H9 (cell line): ENCODE results near the gene SNCB. TPM values are rescaled to one million over a fixed set of nuclear protein-coding genes. Genes with fewer than 3 reads are reported as not detected.

ENCODE experiments used
- DNase-seq: peaks from one replicate; pipeline ENCODE4 v3.0.0-alpha.2; 2017
- H2AFZ ChIP-seq: one replicate; pipeline ENCODE4 v1.6.1; 2013; ENCODE audit warnings: mild to moderate bottlenecking, low read length, control low read depth, moderate library complexity
- H2AK5ac ChIP-seq: 2 replicates; pipeline ENCODE4 v1.6.1; 2013; ENCODE audit warnings: low read length, control low read depth, mixed read lengths; ENCODE audit not compliant: insufficient read length
- H2BK120ac ChIP-seq: one replicate; pipeline ENCODE4 v1.6.1; 2013; ENCODE audit warnings: low read depth, mild to moderate bottlenecking, low read length, control low read depth, inconsistent platforms; ENCODE audit not compliant: poor library complexity, severe bottlenecking
- H2BK12ac ChIP-seq: 2 replicates; pipeline ENCODE4 v1.6.1; 2013; ENCODE audit warnings: low read length, control low read depth, mixed read lengths, low read depth; ENCODE audit not compliant: insufficient read length
- H2BK15ac ChIP-seq: 2 replicates; pipeline ENCODE4 v1.6.1; 2013; ENCODE audit warnings: low read depth, low read length, control low read depth
- H2BK20ac ChIP-seq: one replicate; pipeline ENCODE4 v1.6.1; 2013; ENCODE audit warnings: low read depth, mild to moderate bottlenecking, low read length, control low read depth, inconsistent platforms; ENCODE audit not compliant: poor library complexity, severe bottlenecking
- H2BK5ac ChIP-seq: 2 replicates; pipeline ENCODE4 v1.6.1; 2013; ENCODE audit warnings: low read length, control low read depth, mixed read lengths; ENCODE audit not compliant: insufficient read length
- H3K14ac ChIP-seq: 2 replicates; pipeline ENCODE4 v1.6.1; 2013; ENCODE audit warnings: low read length, control low read depth; ENCODE audit not compliant: insufficient read depth
- H3K18ac ChIP-seq: 2 replicates; pipeline ENCODE4 v1.6.1; 2013; ENCODE audit warnings: low read depth, mild to moderate bottlenecking, mixed read lengths, low read length, control low read depth; ENCODE audit not compliant: insufficient read length
- H3K23ac ChIP-seq: 2 replicates; pipeline ENCODE4 v1.6.1; 2013; ENCODE audit warnings: low read length, control low read depth, mixed read lengths, low read depth; ENCODE audit not compliant: insufficient read length
- H3K23me2 ChIP-seq: 2 replicates; pipeline ENCODE4 v1.6.1; 2013; ENCODE audit warnings: low read depth, mild to moderate bottlenecking, mixed read lengths, low read length, control low read depth; ENCODE audit not compliant: insufficient read length, poor library complexity, severe bottlenecking
- H3K27ac ChIP-seq: 2 replicates; pipeline ENCODE4 v1.5.1; 2013; ENCODE audit warnings: low read length, control low read depth, mixed read lengths, low read depth; ENCODE audit not compliant: insufficient read length
- H3K27me3 ChIP-seq: 2 replicates; pipeline ENCODE4 v1.6.1; 2013; ENCODE audit warnings: low read length, control low read depth, inconsistent platforms; ENCODE audit not compliant: insufficient read depth
- H3K4ac ChIP-seq: 2 replicates; pipeline ENCODE4 v1.6.1; 2013; ENCODE audit warnings: low read depth, mild to moderate bottlenecking, control low read depth, inconsistent platforms, low read length, moderate library complexity
- H3K4me1 ChIP-seq: 2 replicates; pipeline ENCODE4 v1.6.1; 2013; ENCODE audit warnings: low read length, control low read depth, inconsistent platforms; ENCODE audit not compliant: insufficient read depth
- H3K4me2 ChIP-seq: 2 replicates; pipeline ENCODE4 v1.6.1; 2013; ENCODE audit warnings: low read length, control low read depth, mixed read lengths; ENCODE audit not compliant: insufficient read length, insufficient read depth
- H3K56ac ChIP-seq: 2 replicates; pipeline ENCODE4 v1.6.1; 2013; ENCODE audit warnings: low read depth, mild to moderate bottlenecking, mixed read lengths, low read length, control low read depth; ENCODE audit not compliant: insufficient read length
- H3K79me1 ChIP-seq: 2 replicates; pipeline ENCODE4 v1.6.1; 2013; ENCODE audit warnings: low read depth, mild to moderate bottlenecking, moderate library complexity, low read length, control low read depth, inconsistent platforms; ENCODE audit not compliant: insufficient read depth, poor library complexity, severe bottlenecking
- H3K79me2 ChIP-seq: 2 replicates; pipeline ENCODE4 v1.6.1; 2013; ENCODE audit warnings: low read length, control low read depth, inconsistent platforms; ENCODE audit not compliant: insufficient read depth
- H3K9ac ChIP-seq: 2 replicates; pipeline ENCODE4 v1.6.1; 2013; ENCODE audit warnings: low read length, control low read depth, mixed read lengths; ENCODE audit not compliant: insufficient read length; ENCODE audit errors: extremely low read depth
- H3K9me3 ChIP-seq: one replicate; pipeline ENCODE4 v1.6.1; 2013; ENCODE audit warnings: low read depth, low read length, inconsistent platforms; ENCODE audit not compliant: control insufficient read depth
- H3T11ph ChIP-seq: one replicate; pipeline ENCODE4 v1.6.1; 2013; ENCODE audit warnings: mild to moderate bottlenecking, low read length, control low read depth, inconsistent platforms
- H4K20me1 ChIP-seq: one replicate; pipeline ENCODE4 v1.6.1; 2013; ENCODE audit not compliant: control insufficient read depth, insufficient read length, insufficient read depth
- H4K5ac ChIP-seq: 2 replicates; pipeline ENCODE4 v1.6.1; 2013; ENCODE audit warnings: low read depth, mild to moderate bottlenecking, mixed read lengths, low read length, control low read depth; ENCODE audit not compliant: insufficient read length
- H4K8ac ChIP-seq: replicated peaks from 2 replicates; pipeline ENCODE4 v1.6.1; 2013; ENCODE audit warnings: low read length, control low read depth, mixed read lengths, low read depth; ENCODE audit not compliant: insufficient read length
- H4K91ac ChIP-seq: 2 replicates; pipeline ENCODE4 v1.6.1; 2013; ENCODE audit warnings: low read depth, mild to moderate bottlenecking, moderate library complexity, mixed read lengths, low read length, control low read depth; ENCODE audit not compliant: insufficient read length
- H3K27ac Mint-ChIP-seq, 3 experiments: 2 replicates in 2 of 3; 3 replicates in 1 of 3; pipeline ENCODE4 v1.8.0; 2020 to 2021; ENCODE audit warnings: mixed read lengths in 3 of 3, mild to moderate bottlenecking in 1 of 3, moderate library complexity in 1 of 3
- H3K27me3 Mint-ChIP-seq: 2 replicates; pipeline ENCODE4 v1.8.0; 2021; ENCODE audit warnings: low read depth, mild to moderate bottlenecking, moderate library complexity, mixed read lengths
- H3K36me3 Mint-ChIP-seq, 3 experiments: 2 replicates in 2 of 3; 3 replicates in 1 of 3; pipeline ENCODE4 v1.8.0; 2020 to 2021; ENCODE audit warnings: low read depth in 3 of 3, mixed read lengths in 3 of 3; ENCODE audit not compliant: insufficient read depth in 1 of 3
- H3K4me1 Mint-ChIP-seq, 2 experiments: 2 replicates each; pipeline ENCODE4 v1.8.0; 2020; ENCODE audit warnings: mixed read lengths in 2 of 2
- H3K4me3 Mint-ChIP-seq, 2 experiments: 2 replicates in 1 of 2; 3 replicates in 1 of 2; pipeline ENCODE4 v1.8.0; 2020 to 2021; ENCODE audit warnings: mild to moderate bottlenecking in 2 of 2, mixed read lengths in 2 of 2, moderate library complexity in 1 of 2
- H3K9me3 Mint-ChIP-seq, 2 experiments: 2 replicates in 1 of 2; 3 replicates in 1 of 2; pipeline ENCODE4 v1.8.0; 2020; ENCODE audit warnings: mild to moderate bottlenecking in 2 of 2, mixed read lengths in 2 of 2, moderate library complexity in 1 of 2
- WGBS: extraction: QIAGEN DNeasy Blood & Tissue Kit; methylation state at CpG from one replicate; pipeline ENCODE4 v1.1.7; 2013; ENCODE audit warnings: missing lambda C conversion rate, low lambda C conversion rate, mixed read lengths; ENCODE audit not compliant: insufficient read length; ENCODE audit errors: extremely low coverage; 5-methylcytosine and 5-hydroxymethylcytosine counted together
- total RNA-seq: library from RNA; stranded (reverse); gene quantifications from 2 replicates; pipeline ENCODE4 v1.2.1, GENCODE V29; 2021
- TF ChIP-seq, protein P1 (sequence below): fragments of 200-600 bp; sonication (generic); conservative IDR thresholded peaks from 3 replicates; pipeline ENCODE4 v1.8.0; 2021; ENCODE audit warnings: antibody characterized with exemption, mild to moderate bottlenecking

Gene SNCB
- total RNA-seq, 1 experiment from 2014 or later: 3.5 TPM

DNA sequence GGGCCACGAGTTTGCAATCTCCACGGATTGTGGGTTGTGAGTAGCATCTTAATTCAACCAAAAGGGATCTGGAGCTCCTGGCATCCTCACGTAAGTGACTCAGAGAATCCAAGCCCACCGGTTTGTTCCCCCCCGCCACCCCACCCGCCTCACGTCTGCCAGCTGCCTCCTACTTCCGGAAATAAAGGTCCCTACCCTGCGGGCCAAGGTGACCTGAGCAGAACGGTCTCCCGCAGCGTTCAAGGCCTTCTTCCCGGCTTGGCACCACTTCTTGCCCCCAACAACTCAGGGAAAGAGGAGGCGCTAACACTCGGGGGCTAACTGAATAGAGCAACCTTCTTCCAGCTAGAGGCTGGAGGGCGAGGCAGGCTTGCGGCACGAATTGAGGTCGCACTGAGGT, 11.6 kb downstream of the SNCB start:
- peak overlapping the region; percentile 59 for H3K4me2 ChIP-seq
- no peaks in the 10 kb centered on the region for H3K79me1 ChIP-seq
- H2BK5ac ChIP-seq: no peak overlapping the region
- H3K18ac ChIP-seq: no peak overlapping the region
- no peak overlapping the region for H3K27ac Mint-ChIP-seq
- H3K4me1 Mint-ChIP-seq: peaks cover 6 to 25% of the 10 kb centered on the region in 2 experiments; a peak in 3 of 4 replicates
- no peaks in the 10 kb centered on the region for H4K20me1 ChIP-seq
- no peak overlapping the region for H3K4ac ChIP-seq
- no peaks in the 10 kb centered on the region for H3K4me1 ChIP-seq
- no peaks in the 10 kb centered on the region for H3K9me3 ChIP-seq
- peak overlapping the region in 1 of 2 experiments; percentile 72; a peak in 2 of 5 replicates for H3K4me3 Mint-ChIP-seq
- H2BK12ac ChIP-seq: no peak overlapping the region
- H2AK5ac ChIP-seq: no peak overlapping the region
- H2AFZ ChIP-seq: peak overlapping the region; percentile 59
- no peak overlapping the region for H3T11ph ChIP-seq
- no peaks in the 10 kb centered on the region for H3K79me2 ChIP-seq
- H2BK120ac ChIP-seq: no peak overlapping the region
- H4K5ac ChIP-seq: no peak overlapping the region
- H3K23ac ChIP-seq: no peak overlapping the region
- H3K27me3 ChIP-seq: peaks cover 2% of the 10 kb centered on the region; the same call in 1 of the 2 replicates
- peaks cover 78% of the 10 kb centered on the region for H3K27me3 Mint-ChIP-seq
- TF ChIP-seq, protein P1, sequence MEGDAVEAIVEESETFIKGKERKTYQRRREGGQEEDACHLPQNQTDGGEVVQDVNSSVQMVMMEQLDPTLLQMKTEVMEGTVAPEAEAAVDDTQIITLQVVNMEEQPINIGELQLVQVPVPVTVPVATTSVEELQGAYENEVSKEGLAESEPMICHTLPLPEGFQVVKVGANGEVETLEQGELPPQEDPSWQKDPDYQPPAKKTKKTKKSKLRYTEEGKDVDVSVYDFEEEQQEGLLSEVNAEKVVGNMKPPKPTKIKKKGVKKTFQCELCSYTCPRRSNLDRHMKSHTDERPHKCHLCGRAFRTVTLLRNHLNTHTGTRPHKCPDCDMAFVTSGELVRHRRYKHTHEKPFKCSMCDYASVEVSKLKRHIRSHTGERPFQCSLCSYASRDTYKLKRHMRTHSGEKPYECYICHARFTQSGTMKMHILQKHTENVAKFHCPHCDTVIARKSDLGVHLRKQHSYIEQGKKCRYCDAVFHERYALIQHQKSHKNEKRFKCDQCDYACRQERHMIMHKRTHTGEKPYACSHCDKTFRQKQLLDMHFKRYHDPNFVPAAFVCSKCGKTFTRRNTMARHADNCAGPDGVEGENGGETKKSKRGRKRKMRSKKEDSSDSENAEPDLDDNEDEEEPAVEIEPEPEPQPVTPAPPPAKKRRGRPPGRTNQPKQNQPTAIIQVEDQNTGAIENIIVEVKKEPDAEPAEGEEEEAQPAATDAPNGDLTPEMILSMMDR: no peak
- peaks cover 6% of the 10 kb centered on the region for H3K23me2 ChIP-seq
- H4K8ac ChIP-seq: no peak overlapping the region
- no peaks in the 10 kb centered on the region for H3K36me3 Mint-ChIP-seq
- no peaks in the 10 kb centered on the region for H3K9me3 Mint-ChIP-seq
- no peak overlapping the region for H4K91ac ChIP-seq
- H3K14ac ChIP-seq: no peak overlapping the region
- no CpG with 5 or more reads among the region's 19 CpGs for WGBS
- DNase-seq: no peak
- H3K56ac ChIP-seq: no peak overlapping the region
- no peak overlapping the region for H2BK20ac ChIP-seq
- no peak overlapping the region for H3K9ac ChIP-seq
- H2BK15ac ChIP-seq: no peak overlapping the region
- no peak overlapping the region for H3K27ac ChIP-seq
